ENCODE data around the gene SF3B6. TPM values are rescaled to one million over a fixed set of nuclear protein-coding genes. Genes with fewer than 3 reads are reported as not detected.
A peak's percentile ranks its signal among the peaks of the same experiment; 100 is the strongest.

Gene SF3B6
- total and polyA plus RNA-seq, 12 donors, result 61.2 to 209 (median 80.6) TPM

DNA sequence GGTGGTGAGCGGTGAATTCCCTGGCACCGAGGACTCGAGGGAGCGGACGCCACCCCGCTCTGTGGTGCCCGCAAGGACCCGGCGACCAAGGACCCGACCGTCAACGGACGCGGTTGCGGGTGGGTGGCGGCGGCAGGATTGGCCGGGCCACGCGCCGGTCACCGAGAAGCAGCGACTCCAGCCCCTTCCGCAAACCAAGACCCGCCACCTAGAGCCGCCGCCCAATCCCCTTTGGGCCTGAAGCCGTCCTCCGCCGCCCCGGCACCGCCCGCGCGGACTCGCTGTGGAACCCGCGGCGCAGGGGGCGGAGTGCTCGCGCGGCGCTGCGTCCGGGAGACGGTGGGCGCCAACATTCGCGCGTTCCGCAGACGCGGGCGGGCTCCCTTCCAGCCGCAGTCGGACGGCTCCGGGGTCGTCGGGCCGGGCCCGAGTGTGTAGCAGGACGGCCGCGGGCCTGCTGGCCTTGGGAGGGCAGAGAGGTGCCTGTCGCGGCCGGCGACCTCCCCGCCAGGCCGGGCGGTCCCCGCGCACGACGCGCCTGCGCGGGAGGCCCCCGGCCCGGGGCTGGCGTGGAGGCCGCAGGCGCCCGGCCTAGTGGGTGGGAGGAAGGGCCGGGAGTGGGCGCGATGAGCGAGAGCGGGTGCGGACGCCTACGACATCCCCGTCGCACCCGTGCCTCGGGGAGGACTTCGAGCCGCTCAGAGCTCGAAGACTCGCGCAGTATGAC is 47.2 kb upstream of the SF3B6 start, which contains the start of the genes FAM228B and PFN4:
Gene FAM228B (plus strand): TSS at position 275 of the 727 bp plus-strand sequence. CDS start 893 bp downstream, outside the sequence.
Gene PFN4 (minus strand): TSS at position 140 of the 727 bp plus-strand sequence. CDS start 799 bp downstream, outside the sequence.
- Histone ChIP-seq H3K4me3 (peak within 1 kb of the TSS; percentile 45 to 95 (median 70)), H3K27ac (peak within 1 kb of the TSS; percentile 70 to 98 (median 84)), H3K4me1 (replicated peaks in 1 of 2) (peaks cover 5 to 18% of the 10 kb centered on the region in 2 donors), H3K27me3 (no peaks in the 10 kb centered on the region), H3K9me3 (replicated peaks in 1 of 3) (no peaks in the 10 kb centered on the region), H3K36me3 (replicated peaks in 1 of 2) (no peaks in the 10 kb centered on the region)
- peak; percentile 81 to 82 for TF ChIP-seq POLR2A (IDR thresholded peaks at IDR 0.05)
- TF ChIP-seq, protein P1, sequence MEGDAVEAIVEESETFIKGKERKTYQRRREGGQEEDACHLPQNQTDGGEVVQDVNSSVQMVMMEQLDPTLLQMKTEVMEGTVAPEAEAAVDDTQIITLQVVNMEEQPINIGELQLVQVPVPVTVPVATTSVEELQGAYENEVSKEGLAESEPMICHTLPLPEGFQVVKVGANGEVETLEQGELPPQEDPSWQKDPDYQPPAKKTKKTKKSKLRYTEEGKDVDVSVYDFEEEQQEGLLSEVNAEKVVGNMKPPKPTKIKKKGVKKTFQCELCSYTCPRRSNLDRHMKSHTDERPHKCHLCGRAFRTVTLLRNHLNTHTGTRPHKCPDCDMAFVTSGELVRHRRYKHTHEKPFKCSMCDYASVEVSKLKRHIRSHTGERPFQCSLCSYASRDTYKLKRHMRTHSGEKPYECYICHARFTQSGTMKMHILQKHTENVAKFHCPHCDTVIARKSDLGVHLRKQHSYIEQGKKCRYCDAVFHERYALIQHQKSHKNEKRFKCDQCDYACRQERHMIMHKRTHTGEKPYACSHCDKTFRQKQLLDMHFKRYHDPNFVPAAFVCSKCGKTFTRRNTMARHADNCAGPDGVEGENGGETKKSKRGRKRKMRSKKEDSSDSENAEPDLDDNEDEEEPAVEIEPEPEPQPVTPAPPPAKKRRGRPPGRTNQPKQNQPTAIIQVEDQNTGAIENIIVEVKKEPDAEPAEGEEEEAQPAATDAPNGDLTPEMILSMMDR (IDR thresholded peaks at IDR 0.05), result no peak
- intact Hi-C loops (cut with DNase I), result no loop called here
- peak; percentile 90 to 93 (median 91) for DNase-seq
- 0% methylated on average over 8 to 103 of the region's 103 CpGs; no CpG with 5 or more reads in 1 of the 4 donors for WGBS, 4 donors

DNA sequence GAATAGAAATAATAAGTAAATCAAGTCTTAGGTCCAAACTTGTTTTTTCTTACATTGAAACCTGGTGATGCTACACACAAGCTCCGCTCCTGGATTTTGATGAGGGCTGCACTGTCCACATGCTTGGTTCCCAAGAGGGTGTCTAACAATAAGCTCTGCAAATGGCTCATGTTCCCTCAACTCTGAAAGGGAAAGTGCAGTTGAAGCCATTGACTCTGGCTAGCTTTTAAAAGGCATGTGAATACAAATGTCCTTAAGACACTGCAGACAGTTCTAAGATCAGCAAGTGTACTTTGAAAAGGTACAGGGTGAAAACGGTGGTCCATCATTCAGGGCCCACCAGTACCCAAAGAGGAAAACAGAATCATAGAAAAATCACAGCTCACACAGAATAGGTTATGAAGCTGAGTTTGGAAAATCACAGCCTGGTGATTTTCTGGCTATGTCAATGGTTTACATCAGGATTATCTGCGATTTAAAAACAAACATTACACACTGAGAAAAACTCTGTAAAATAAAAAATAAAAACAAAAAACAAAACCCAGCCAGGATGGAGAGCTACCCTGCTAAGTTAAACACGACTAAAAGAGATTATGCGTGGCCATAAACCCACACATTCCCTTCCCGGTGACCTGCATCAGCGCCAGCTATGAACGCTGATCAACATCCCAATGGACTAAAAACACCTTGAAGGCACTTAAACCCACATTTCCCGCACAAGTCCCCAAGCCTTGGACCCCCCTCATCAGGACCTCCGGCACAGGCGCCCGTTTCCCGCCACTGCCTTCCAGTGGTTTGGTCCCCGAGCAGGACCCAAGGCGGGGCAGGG is 46.5 kb upstream of the SF3B6 start:
- H3K27me3 ChIP-seq, result no peaks in the 10 kb centered on the region
- no peak for DNase-seq
- intact Hi-C loops (cut with DNase I), result no loop called here
- peak overlapping the region; percentile 70 to 98 (median 84) for H3K27ac ChIP-seq
- peak overlapping the region; percentile 45 to 95 (median 70) for H3K4me3 ChIP-seq
- WGBS, 4 donors, result 7 to 14% (median 9%) methylated on average over 9 to 15 of the region's 15 CpGs
- no peaks in the 10 kb centered on the region for H3K36me3 ChIP-seq (replicated peaks in 1 of 2)
- TF ChIP-seq, protein P1 (IDR thresholded peaks at IDR 0.05), result no peak
- no peak for TF ChIP-seq POLR2A (IDR thresholded peaks at IDR 0.05)
- H3K9me3 ChIP-seq (replicated peaks in 1 of 3), result no peaks in the 10 kb centered on the region
- H3K4me1 ChIP-seq (replicated peaks in 1 of 2), result peaks cover 5 to 18% of the 10 kb centered on the region in 2 donors

DNA sequence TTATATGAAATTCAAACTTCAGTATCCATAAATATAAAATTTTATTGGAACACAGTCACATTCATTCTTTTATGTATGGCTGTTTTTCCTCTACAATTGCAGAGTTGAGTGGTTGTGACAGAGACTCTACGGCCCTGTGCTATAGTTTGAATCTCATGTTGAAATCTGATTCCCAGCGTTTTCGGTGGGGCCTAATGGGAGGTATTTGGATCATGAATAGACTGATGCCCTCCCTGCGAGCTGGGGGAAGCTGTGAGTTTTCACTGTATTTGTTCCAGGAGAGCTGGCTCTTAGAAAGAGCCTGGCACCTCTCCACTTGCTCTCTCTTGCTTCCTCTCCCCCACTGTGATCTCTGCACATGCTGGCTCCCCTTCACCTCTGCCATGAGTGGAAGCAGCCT is 45.3 kb upstream of the SF3B6 start:
- H3K27me3 ChIP-seq, result no peaks in the 10 kb centered on the region
- peaks cover 5 to 18% of the 10 kb centered on the region in 2 donors for H3K4me1 ChIP-seq (replicated peaks in 1 of 2)
- no peaks in the 10 kb centered on the region for H3K36me3 ChIP-seq (replicated peaks in 1 of 2)
- intact Hi-C loops (cut with DNase I), result no loop called here
- H3K4me3 ChIP-seq, result no peak overlapping the region
- TF ChIP-seq, protein P1 (IDR thresholded peaks at IDR 0.05), result no peak
- TF ChIP-seq POLR2A (IDR thresholded peaks at IDR 0.05), result no peak
- H3K9me3 ChIP-seq (replicated peaks in 1 of 3), result no peaks in the 10 kb centered on the region
- H3K27ac ChIP-seq, result no peak overlapping the region
- no peak for DNase-seq
- WGBS, 4 donors, result 55 to 89% (median 81%) methylated on average over 4 of the region's 4 CpGs

DNA sequence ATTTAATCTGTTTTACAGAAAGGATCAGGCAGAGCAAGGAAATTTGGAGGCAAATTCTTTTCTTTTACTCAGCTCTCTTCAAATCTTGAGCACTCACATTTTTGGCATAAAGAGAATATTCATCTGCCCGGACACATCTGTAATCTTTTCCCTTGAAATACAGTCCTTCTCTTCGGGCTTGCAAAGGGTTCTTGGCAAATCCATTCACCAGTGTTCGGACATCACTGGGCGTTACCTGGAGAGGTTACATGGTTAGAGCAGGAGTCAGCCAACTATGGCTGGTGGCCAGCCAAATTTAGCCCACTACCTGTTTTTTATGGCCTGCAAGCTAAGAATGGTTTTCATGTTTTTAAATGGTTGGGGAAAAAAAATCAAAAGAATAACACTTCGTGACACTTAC is 44.9 kb upstream of the SF3B6 start:
- intact Hi-C loops (cut with DNase I), result no loop called here
- Histone ChIP-seq H3K27ac (no peak overlapping the region), H3K4me3 (no peak overlapping the region), H3K27me3 (no peaks in the 10 kb centered on the region), H3K9me3 (replicated peaks in 1 of 3) (no peaks in the 10 kb centered on the region), H3K4me1 (replicated peaks in 1 of 2) (peaks cover 5 to 18% of the 10 kb centered on the region in 2 donors), H3K36me3 (replicated peaks in 1 of 2) (no peaks in the 10 kb centered on the region)
- no peak for DNase-seq
- WGBS, 4 donors, result 69 to 85% (median 79%) methylated on average over 5 of the region's 5 CpGs
- TF ChIP-seq POLR2A (IDR thresholded peaks at IDR 0.05), result no peak
- TF ChIP-seq, protein P1 (IDR thresholded peaks at IDR 0.05), result no peak
